ENCODE data around the gene TSEN54. TPM values are rescaled to one million over a fixed set of nuclear protein-coding genes. Genes with fewer than 3 reads are reported as not detected.

TSEN54 gene
- total RNA-seq, 1 experiment from 2014 or later: 78.7 TPM

GRCh38 chr17:75486951-75487350 is 29.4 kb upstream of the TSEN54 start:
- H3K27me3 ChIP-seq (ENCODE audit: control insufficient read depth, insufficient read depth, low read length): no peaks in the 10 kb centered on the region
- no peaks in the 10 kb centered on the region for H3K4me1 ChIP-seq (ENCODE audit: control insufficient read depth, insufficient read depth, low read length)
- POLR2A ChIA-PET: no interaction called here
- in situ Hi-C loops (cut with HindIII; ENCODE audit: low pct_unique_long_range_greater_than_20kb, low sequenced_read_pairs) (no loop called here), intact Hi-C loops (cut with micrococcal nuclease; ENCODE audit: unreplicated experiment) (no loop called here)
- no peak for DNase-seq (ENCODE audit: low read depth, low spot score)
- TF ChIP-seq, protein P1, sequence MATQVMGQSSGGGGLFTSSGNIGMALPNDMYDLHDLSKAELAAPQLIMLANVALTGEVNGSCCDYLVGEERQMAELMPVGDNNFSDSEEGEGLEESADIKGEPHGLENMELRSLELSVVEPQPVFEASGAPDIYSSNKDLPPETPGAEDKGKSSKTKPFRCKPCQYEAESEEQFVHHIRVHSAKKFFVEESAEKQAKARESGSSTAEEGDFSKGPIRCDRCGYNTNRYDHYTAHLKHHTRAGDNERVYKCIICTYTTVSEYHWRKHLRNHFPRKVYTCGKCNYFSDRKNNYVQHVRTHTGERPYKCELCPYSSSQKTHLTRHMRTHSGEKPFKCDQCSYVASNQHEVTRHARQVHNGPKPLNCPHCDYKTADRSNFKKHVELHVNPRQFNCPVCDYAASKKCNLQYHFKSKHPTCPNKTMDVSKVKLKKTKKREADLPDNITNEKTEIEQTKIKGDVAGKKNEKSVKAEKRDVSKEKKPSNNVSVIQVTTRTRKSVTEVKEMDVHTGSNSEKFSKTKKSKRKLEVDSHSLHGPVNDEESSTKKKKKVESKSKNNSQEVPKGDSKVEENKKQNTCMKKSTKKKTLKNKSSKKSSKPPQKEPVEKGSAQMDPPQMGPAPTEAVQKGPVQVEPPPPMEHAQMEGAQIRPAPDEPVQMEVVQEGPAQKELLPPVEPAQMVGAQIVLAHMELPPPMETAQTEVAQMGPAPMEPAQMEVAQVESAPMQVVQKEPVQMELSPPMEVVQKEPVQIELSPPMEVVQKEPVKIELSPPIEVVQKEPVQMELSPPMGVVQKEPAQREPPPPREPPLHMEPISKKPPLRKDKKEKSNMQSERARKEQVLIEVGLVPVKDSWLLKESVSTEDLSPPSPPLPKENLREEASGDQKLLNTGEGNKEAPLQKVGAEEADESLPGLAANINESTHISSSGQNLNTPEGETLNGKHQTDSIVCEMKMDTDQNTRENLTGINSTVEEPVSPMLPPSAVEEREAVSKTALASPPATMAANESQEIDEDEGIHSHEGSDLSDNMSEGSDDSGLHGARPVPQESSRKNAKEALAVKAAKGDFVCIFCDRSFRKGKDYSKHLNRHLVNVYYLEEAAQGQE (IDR thresholded peaks at IDR 0.05; ENCODE audit: insufficient read depth in 1 of 2, low read depth in 2 of 2, low read length in 1 of 2): no peak
- no peak for TF ChIP-seq TCF7L2 (IDR thresholded peaks at IDR 0.05; ENCODE audit: low read depth, low read length)
- no peak for TF ChIP-seq SIN3A (IDR thresholded peaks at IDR 0.05; ENCODE audit: borderline replicate concordance, insufficient read depth, low read depth, low read length)
- TF ChIP-seq CTCF (IDR thresholded peaks at IDR 0.05): no peak
- no peak for TF ChIP-seq POLR2AphosphoS5 (IDR thresholded peaks at IDR 0.05; ENCODE audit: low read depth, low read length)
- no peaks in the 10 kb centered on the region for H3K9me3 ChIP-seq (ENCODE audit: control insufficient read depth, insufficient read depth, low read depth, low read length)
- ATAC-seq: no peak
- H3K36me3 ChIP-seq (ENCODE audit: control insufficient read depth, insufficient read depth, low read length): no peaks in the 10 kb centered on the region
- H3K27ac ChIP-seq (ENCODE audit: low read length): no peak overlapping the region
- BruUV-seq (replicated peaks): no TSS peak
- CTCF ChIA-PET: interaction anchor here (0.6 to 1.1 kb wide), 3 partner anchors 18 to 146 kb away, joined by 3 read pairs; no protein-coding TSS in a partner anchor
- no peak overlapping the region for H3K4me3 ChIP-seq (ENCODE audit: low read depth in 2 of 2, low read length in 2 of 2)

DNA sequence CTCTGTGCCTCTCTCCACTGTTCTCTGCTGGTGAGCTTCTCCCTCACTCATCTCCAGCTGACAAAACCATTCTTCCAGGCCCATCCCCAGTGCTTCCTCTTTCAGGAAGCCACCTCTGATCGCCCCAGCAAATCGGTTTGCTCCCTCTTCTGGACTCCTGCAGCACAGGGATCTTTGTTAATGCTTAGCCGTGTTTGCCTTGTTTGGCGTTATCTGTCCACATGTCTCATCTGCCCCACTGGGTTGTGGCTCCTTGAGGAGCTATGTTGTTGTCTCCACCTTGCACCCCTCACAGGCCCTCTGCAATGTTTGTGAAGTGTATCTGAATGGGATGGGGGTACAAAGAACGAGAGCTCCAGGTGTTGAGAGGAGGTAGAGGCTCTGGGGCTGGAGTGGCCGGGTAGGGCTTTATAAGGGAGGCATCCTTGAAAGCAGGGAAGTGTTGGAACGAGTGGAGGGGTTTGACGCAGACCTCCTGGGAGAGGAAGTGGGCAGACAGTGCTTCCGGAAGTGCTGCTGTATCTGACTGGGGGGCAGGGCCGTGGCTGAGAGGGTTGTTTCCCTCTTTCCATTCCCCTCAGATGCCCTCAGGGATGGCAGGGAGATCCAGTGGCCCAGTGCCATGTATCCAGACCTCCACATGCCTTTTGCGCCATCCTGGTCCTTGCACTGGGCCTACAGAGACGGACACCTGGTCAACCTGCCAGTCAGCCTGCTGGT is 28.8 kb upstream of the TSEN54 start:
- no TSS peak for BruUV-seq (replicated peaks)
- DNase-seq (ENCODE audit: low read depth, low spot score) (no peak), ATAC-seq (0 out of 2 replicates have a peak, but pooled peaks have one; percentile 15)
- ChIA-PET POLR2A (no interaction called here), CTCF (interaction anchor here (0.6 to 1.1 kb wide), 4 partner anchors 18 to 229 kb away, joined by 3 read pairs; no protein-coding TSS in a partner anchor)
- TF ChIP-seq CTCF (IDR thresholded peaks at IDR 0.05): no peak
- no peak for TF ChIP-seq POLR2AphosphoS5 (IDR thresholded peaks at IDR 0.05; ENCODE audit: low read depth, low read length)
- no peak for TF ChIP-seq TCF7L2 (IDR thresholded peaks at IDR 0.05; ENCODE audit: low read depth, low read length)
- TF ChIP-seq, protein P1 (IDR thresholded peaks at IDR 0.05; ENCODE audit: insufficient read depth in 1 of 2, low read depth in 2 of 2, low read length in 1 of 2): no peak
- TF ChIP-seq SIN3A (IDR thresholded peaks at IDR 0.05; ENCODE audit: borderline replicate concordance, insufficient read depth, low read depth, low read length): no peak
- Histone ChIP-seq H3K9me3 (ENCODE audit: control insufficient read depth, insufficient read depth, low read depth, low read length) (no peaks in the 10 kb centered on the region), H3K4me3 (ENCODE audit: low read depth in 2 of 2, low read length in 2 of 2) (no peak overlapping the region), H3K27me3 (ENCODE audit: control insufficient read depth, insufficient read depth, low read length) (no peaks in the 10 kb centered on the region), H3K36me3 (ENCODE audit: control insufficient read depth, insufficient read depth, low read length) (no peaks in the 10 kb centered on the region), H3K4me1 (ENCODE audit: control insufficient read depth, insufficient read depth, low read length) (no peaks in the 10 kb centered on the region), H3K27ac (ENCODE audit: low read length) (no peak overlapping the region)
- in situ Hi-C loops (cut with HindIII; ENCODE audit: low pct_unique_long_range_greater_than_20kb, low sequenced_read_pairs) (no loop called here), intact Hi-C loops (cut with micrococcal nuclease; ENCODE audit: unreplicated experiment) (no loop called here)

Measured in Panc1 (cell line).